GM23338 (cell line): ENCODE measurements around the gene PARP1.

Experiments
- CTCF ChIP-seq, 2 experiments: fragments of 200-600 bp in 1 of 2; sonication (generic) in 1 of 2; conservative IDR thresholded peaks; 2 replicates each; pipeline versions ENCODE4 v1.5.1 to v1.6.1; 2016 to 2017; ENCODE audit warnings: antibody characterized with exemption in 2 of 2, low read depth in 2 of 2, mild to moderate bottlenecking in 2 of 2, moderate library complexity in 1 of 2
- EZH2 ChIP-seq: fragments of 200-600 bp; sonication (generic); IDR thresholded peaks from one replicate; pipeline ENCODE4 v1.8.0; 2017; ENCODE audit warnings: antibody characterized with exemption, mild to moderate bottlenecking, low read depth; ENCODE audit not compliant: unreplicated experiment
- JUNB ChIP-seq: IDR thresholded peaks from one replicate; pipeline ENCODE4 v1.6.1; 2016; ENCODE audit warnings: antibody characterized with exemption; ENCODE audit not compliant: unreplicated experiment
- POLR2AphosphoS5 ChIP-seq: IDR thresholded peaks from 2 replicates; pipeline ENCODE4 v1.6.1; 2016; ENCODE audit warnings: antibody characterized with exemption, low read depth
- REST ChIP-seq: IDR thresholded peaks from one replicate; pipeline ENCODE4 v1.6.1; 2018; ENCODE audit warnings: antibody characterized with exemption; ENCODE audit not compliant: unreplicated experiment

- TF ChIP-seq CTCF (conservative IDR thresholded peaks at IDR 0.05; ENCODE audit: low read depth in 2 of 2), result no peak
- TF ChIP-seq JUNB, result no peak
- no peak for TF ChIP-seq EZH2
- TF ChIP-seq POLR2AphosphoS5, result no peak
- TF ChIP-seq REST, result no peak
These were observed 25.9 kb downstream of the PARP1 start for GRCh38 chr1:226382030-226382429.
